CD4-positive, alpha-beta T cell treated with Interferon alpha-2 for 1 hour (primary cell): Measurements from ENCODE around the gene UBE2D1.

ENCODE experiments used
- DNase-seq, 2 donors: peaks; one replicate each; pipeline ENCODE4 v3.0.0-alpha.2; 2020 to 2022

The UBE2D1 gene

GRCh38 chr10:58341947-58342346, 7.1 kb downstream of the UBE2D1 start:
- no peak for DNase-seq

- no peak for DNase-seq
Measured at GRCh38 chr10:58347967-58348366, 13.2 kb downstream of the UBE2D1 start.

DNA sequence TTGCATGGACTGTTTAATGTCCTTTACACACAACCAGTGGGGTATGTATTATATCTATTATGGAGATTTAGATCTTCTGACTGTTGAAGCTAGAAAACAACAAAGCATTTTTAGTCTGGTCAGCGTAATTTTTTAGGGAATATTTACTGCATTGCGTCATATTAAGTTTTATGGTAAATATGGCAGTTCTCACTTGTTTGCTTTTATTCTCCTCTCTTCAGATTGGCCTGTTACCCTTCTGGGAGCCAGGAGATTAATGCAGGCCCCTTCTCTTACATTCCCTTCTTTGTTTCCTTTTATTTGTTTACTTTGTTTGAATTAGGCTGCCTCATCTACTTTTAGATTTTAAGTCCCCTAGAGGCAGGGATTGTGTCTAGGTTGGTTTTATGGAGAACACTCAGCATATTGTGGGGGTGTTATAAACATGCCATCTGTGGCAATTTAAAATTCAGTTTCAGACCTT, 13.8 kb downstream of the UBE2D1 start:
- no peak for DNase-seq

DNA sequence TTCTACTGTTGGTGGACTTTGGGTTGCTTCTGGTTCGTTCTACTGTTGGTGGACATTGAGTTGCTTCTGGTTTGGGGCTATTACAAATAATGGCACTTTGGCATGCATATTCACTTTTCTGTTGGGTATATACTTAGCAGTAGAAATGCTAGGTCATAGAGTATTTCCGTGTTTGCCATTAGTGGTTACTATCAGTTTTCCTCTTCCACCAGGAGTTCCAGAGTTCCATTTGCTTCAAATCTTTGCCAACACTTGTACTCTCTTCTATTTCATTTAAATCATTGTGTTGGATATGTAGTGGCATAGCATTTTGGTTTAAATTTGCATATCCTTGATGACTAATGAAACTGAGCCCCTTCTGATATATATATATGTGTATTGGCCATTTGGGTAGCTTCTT, 15.2 kb downstream of the UBE2D1 start:
- DNase-seq = no peak

DNA sequence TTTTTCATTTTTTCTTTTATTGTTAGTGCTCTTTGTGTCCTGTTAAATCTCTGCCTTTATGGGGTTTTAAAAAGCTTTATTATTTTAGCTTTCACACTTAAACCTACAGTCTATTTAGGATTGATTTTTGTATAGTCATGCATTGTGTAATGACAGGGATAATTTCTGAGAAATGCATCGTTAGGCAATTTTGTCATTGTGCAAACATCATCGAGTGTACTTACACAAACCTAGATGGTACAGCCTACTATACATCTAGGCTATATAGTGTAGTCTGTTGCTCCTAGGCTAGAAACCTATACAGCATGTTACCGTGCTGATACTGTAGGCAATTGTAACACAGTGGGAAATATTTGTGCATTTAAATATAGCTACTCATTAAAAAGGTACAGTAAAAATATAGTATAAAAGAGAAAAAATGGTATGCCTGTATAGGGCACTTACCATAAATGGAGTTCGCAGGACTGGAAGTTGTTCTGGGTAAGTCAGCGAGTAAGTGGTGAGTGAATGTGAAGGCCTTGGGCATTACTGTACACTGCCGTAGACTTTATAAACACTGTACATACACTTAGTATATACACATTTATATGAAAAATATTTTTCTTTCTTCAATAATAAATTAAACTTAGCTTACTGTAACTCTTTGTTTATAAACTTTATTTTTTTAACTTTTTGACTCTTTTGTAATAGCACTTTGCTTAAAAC, 16.0 kb downstream of the UBE2D1 start:
- DNase-seq = no peak

- no peak for DNase-seq
Measured at GRCh38 chr10:58351616-58352578, 17.1 kb downstream of the UBE2D1 start.

GRCh38 chr10:58352956-58353610, 18.3 kb downstream of the UBE2D1 start:
- DNase-seq = no peak

- no peak for DNase-seq
Measured at GRCh38 chr10:58356756-58357155, 21.9 kb downstream of the UBE2D1 start.

DNA sequence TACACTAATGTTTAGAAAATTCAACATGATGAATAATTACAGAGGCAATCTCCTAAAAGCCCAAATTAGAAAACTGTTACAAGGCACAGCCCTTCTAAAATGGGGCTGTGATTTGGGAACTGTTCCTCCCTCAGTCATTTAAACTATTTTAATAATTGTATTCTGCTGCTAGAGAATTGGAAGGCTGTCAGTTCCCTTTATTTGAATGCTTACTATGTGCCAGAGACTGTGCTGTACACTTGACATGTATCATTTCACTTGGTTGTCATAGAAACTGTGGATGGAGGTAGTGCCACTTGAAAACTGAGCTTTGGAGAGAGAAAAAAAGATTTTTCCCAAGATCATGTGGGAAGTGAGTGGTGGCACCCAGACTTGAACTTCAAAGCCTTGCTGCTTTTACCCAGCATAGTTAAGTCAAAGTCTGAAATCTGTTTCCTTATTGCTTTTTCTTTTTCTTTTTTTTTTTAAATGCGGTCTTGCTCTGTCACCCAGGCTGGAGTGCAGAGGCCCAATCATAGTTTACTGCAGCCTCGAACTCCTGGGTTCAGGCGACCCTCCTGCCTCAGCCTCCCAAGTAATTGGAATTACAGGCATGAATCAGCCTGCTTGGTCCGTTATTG, 23.6 kb downstream of the UBE2D1 start:
- no peak for DNase-seq

- DNase-seq = no peak
Measured at GRCh38 chr10:58358947-58359346, 24.1 kb downstream of the UBE2D1 start.

DNA sequence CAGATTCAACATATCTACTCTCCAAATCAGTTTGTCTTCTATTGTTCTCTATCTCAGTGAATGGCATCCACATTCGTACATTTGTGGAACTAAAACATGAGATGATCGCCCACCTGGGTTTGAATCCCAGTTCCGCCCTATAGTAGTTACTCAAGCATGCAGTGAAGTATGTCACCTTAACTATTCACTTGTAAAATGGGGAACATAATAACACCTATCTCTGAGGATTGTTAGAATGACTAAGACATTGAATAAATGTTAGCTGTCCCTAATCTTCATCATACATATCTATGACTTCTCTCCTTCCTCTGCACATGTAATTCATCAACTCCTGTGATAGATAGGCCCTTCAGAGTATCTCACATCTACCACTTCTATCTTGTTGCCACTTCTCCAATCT, 24.7 kb downstream of the UBE2D1 start:
- no peak for DNase-seq

DNA sequence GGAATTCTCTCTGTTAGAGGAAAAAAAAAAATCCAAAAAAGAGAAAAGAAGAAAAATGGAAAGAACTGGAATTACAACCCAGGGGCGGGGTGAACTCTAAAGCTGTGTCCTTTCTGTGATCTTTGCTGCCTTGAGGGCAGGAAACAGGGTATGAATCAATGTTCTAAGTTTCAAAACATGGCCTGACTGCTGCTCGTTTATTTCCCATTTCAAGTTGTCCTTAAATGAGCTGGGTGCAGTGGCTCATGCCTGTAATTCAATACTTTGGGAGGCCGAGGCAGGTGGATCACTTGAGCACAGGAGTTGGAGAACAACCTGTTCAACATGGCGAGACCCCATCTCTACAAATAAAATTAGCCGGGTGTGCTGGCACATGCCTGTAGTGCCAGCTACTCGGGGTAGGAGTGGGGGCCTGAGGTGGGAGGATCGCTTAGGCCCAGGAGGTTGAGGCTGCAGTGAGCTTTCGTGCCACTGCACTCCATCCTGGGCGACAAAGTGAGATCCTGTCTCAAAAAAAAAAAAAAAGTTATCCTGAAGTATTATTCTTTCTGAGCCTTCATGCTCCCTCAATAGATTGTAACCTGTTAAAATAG, 25.7 kb downstream of the UBE2D1 start:
- no peak for DNase-seq

- DNase-seq = no peak
Measured at GRCh38 chr10:58361353-58361752, 26.5 kb downstream of the UBE2D1 start.

GRCh38 chr10:58362027-58362789, 27.4 kb downstream of the UBE2D1 start:
- no peak for DNase-seq

DNA sequence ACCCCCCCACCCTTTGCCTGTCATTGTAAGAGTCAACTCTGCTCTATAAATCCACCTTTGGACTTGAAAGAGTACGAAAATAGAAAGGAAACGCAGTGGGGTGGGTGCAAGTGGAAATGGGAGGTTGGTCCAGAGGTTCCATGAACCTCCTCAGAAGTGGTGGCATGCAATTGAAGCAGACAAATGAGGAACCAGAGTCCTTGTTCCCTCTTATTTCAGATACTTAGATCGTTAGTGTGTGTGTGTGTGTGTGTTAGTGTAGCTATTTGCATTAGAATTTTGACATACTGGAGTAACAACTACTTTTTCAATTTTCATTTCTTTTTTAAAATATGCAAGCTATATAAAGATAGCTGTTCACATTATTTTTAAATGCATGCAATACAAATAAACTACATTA, 32.3 kb downstream of the UBE2D1 start:
- no peak for DNase-seq

GRCh38 chr10:58371473-58371872, 36.7 kb downstream of the UBE2D1 start:
- no peak for DNase-seq

GRCh38 chr10:58372607-58373441, 38.0 kb downstream of the UBE2D1 start:
- DNase-seq = no peak

DNA sequence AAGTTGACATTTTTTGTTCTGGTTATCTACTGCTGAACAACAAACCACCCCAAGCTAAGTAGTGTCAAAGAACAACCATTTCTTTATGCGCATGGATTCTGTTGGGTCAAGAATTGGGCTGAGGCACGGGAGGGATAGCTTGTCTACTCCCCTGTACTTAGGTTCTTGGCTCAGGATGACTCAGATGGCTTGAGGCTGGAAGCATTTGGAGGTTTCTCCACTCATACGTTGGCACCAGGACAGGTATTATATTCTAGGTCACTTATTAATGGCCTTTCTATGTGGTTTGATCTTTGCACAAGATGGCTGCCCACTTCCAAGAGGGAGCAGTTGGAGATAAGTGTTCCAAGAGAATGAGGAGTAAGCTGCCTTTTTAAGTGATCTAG, 38.6 kb downstream of the UBE2D1 start:
- no peak for DNase-seq

- DNase-seq = no peak
Measured at GRCh38 chr10:58382489-58382995, 47.7 kb downstream of the UBE2D1 start.

GRCh38 chr10:58384095-58384494, 49.3 kb downstream of the UBE2D1 start:
- peak in 1 of 2 donors; percentile 46 for DNase-seq

DNA sequence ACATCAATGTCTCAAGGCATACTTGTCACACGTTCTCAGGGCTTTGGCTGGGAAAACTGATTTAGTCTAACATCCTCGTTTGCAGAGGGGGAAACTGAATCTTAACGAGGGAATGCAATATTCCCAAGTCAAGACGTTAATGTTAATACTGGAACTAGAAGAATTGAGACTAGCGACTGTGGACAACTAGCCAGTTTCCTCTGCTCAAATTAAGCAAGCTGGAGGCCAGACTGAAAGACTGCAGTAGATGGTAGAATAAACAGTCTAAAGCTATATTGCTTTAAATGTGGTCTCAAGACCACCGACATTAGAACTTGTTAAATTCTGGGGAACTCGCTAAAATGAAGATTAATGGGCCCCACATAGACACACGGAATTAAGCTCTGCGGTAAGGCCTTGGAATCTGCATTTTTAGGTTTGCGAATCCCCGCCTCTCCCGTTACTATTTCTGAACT, 49.8 kb downstream of the UBE2D1 start:
- DNase-seq = no peak
